Upper lobe of left lung (tissue), 6 donors: ENCODE data around the gene SYMPK. TPM values are rescaled to one million over a fixed set of nuclear protein-coding genes. Genes with fewer than 3 reads are reported as not detected.
"Not testable (repeated sequence)": the region's sequence is repeated elsewhere in the genome, so short reads cannot be mapped to it uniquely, and the experiment has no call there.

ENCODE experiments used
- ATAC-seq, 2 donors: fragments of 200-7000 bp; cut with Tn5 transposase; one replicate each; pipeline ENCODE4 v1.9.1; 2022; ENCODE audit warnings: mild to moderate bottlenecking in 2 of 2, moderate library complexity in 2 of 2; ENCODE audit not compliant: low FRiP score in 2 of 2
- DNase-seq, 2 donors: peaks; one replicate each; pipeline ENCODE4 v3.0.0-alpha.2; 2019 to 2020
- H3K27ac ChIP-seq, 4 donors: fragments of 200-600 bp; sonication (generic); one replicate each; pipeline ENCODE4 v1.5.1; 2016 to 2019
- H3K27me3 ChIP-seq, 4 donors: fragments of 200-600 bp; sonication (generic); one replicate each; pipeline ENCODE4 v1.5.1; 2017 to 2019
- H3K36me3 ChIP-seq, 4 donors: fragments of 200-600 bp; sonication (generic); one replicate each; pipeline ENCODE4 v1.5.1; 2016 to 2019
- H3K4me1 ChIP-seq, 4 donors: fragments of 200-600 bp; sonication (generic); one replicate each; pipeline ENCODE4 v1.5.1; 2018 to 2019
- H3K4me3 ChIP-seq, 4 donors: fragments of 200-600 bp; sonication (generic); one replicate each; pipeline ENCODE4 v1.5.1; 2017 to 2019; ENCODE audit warnings: mild to moderate bottlenecking in 2 of 4, moderate library complexity in 1 of 4
- H3K9me3 ChIP-seq, 4 donors: fragments of 200-600 bp; sonication (generic); one replicate each; pipeline ENCODE4 v1.5.1; 2018 to 2019
- CTCF ChIP-seq, 6 experiments: fragments of 450-650 bp in 4 of 6; fragments of 200-600 bp in 2 of 6; sonication (generic) in 2 of 6; IDR thresholded peaks; one replicate each; pipeline ENCODE4 v1.5.1; 2016 to 2019; ENCODE audit warnings: antibody characterized with exemption in 6 of 6
- EP300 ChIP-seq, 4 donors: sonication (generic); formaldehyde crosslinking; IDR thresholded peaks; one replicate each; pipeline ENCODE4 v1.5.1; 2017; ENCODE audit warnings: antibody characterized with exemption in 4 of 4, control low read depth in 2 of 4
- POLR2A ChIP-seq, 4 donors: fragments of 450-650 bp; IDR thresholded peaks; one replicate each; pipeline ENCODE4 v1.5.1; 2016 to 2017; ENCODE audit warnings: antibody characterized with exemption in 4 of 4, mild to moderate bottlenecking in 2 of 4
- POLR2AphosphoS5 ChIP-seq, 2 donors: sonication (generic); formaldehyde crosslinking; IDR thresholded peaks; one replicate each; pipeline ENCODE4 v1.5.1; 2017; ENCODE audit warnings: antibody characterized with exemption in 2 of 2
- WGBS, 2 donors: methylation state at CpG; one replicate each; pipeline ENCODE4 v1.1.5; 2017 to 2018; 5-methylcytosine and 5-hydroxymethylcytosine counted together
- total RNA-seq, 6 donors: library from RNA; depleted of rRNA in 4 of 6; stranded (reverse); fragments of >200 nt in 4 of 6; gene quantifications; one replicate each; pipeline versions ENCODE4 v1.1.0 to v1.2.1, GENCODE V29; 2016 to 2021
- donor health status: DM: no; HTN: no; CAD: no; lungs with moderate emphysema.
- donor health status: DM: no; HTN: yes; CAD: no; lungs with severe emphysema.

Gene SYMPK
- total RNA-seq, 6 donors from 2014 or later: 35.0 to 345 (median 76.0) TPM

GRCh38 chr19:45874620-45874966, 11.6 kb upstream of the SYMPK start:
- H3K4me3 ChIP-seq: no peak overlapping the region
- no peak overlapping the region for H3K27ac ChIP-seq
- peaks cover 0 to 4% (median 0%) of the 10 kb centered on the region in 4 donors for H3K27me3 ChIP-seq
- ATAC-seq: no peak
- no peak for TF ChIP-seq POLR2A (IDR thresholded peaks at IDR 0.05)
- no peak for TF ChIP-seq CTCF (IDR thresholded peaks at IDR 0.05)
- TF ChIP-seq EP300 (IDR thresholded peaks at IDR 0.05): no peak
- TF ChIP-seq POLR2AphosphoS5 (IDR thresholded peaks at IDR 0.05): no peak
- DNase-seq: no peak
- no peaks in the 10 kb centered on the region for H3K9me3 ChIP-seq
- H3K4me1 ChIP-seq: peaks cover 9 to 13% (median 11%) of the 10 kb centered on the region in 4 donors
- WGBS, 2 donors: 84 to 93% methylated on average over 7 of the region's 7 CpGs
- no peaks in the 10 kb centered on the region for H3K36me3 ChIP-seq

- Histone ChIP-seq H3K9me3 (no peaks in the 10 kb centered on the region), H3K27me3 (peaks cover 0 to 4% (median 0%) of the 10 kb centered on the region in 4 donors), H3K36me3 (no peaks in the 10 kb centered on the region), H3K4me3 (no peak overlapping the region), H3K27ac (no peak overlapping the region), H3K4me1 (peaks cover 9 to 13% (median 11%) of the 10 kb centered on the region in 4 donors)
- no peak for TF ChIP-seq EP300 (IDR thresholded peaks at IDR 0.05)
- no peak for TF ChIP-seq POLR2AphosphoS5 (IDR thresholded peaks at IDR 0.05)
- TF ChIP-seq CTCF (IDR thresholded peaks at IDR 0.05): no peak
- TF ChIP-seq POLR2A (IDR thresholded peaks at IDR 0.05): no peak
- no peak for DNase-seq
- no peak for ATAC-seq
- WGBS, 2 donors: 92% methylated on average over 6 to 7 of the region's 7 CpGs
Measured at GRCh38 chr19:45873219-45873772, 10.3 kb upstream of the SYMPK start.

GRCh38 chr19:45872095-45872919, 9.4 kb upstream of the SYMPK start:
- WGBS, 2 donors: 90 to 93% methylated on average over 27 to 34 of the region's 34 CpGs
- no peak for ATAC-seq

GRCh38 chr19:45870798-45871197, 7.9 kb upstream of the SYMPK start:
- Histone ChIP-seq H3K4me3 (no peak overlapping the region), H3K4me1 (no peaks in the 10 kb centered on the region), H3K27me3 (no peaks in the 10 kb centered on the region), H3K36me3 (no peaks in the 10 kb centered on the region), H3K9me3 (no peaks in the 10 kb centered on the region), H3K27ac (no peak overlapping the region)
- no peak for ATAC-seq
- TF ChIP-seq CTCF (IDR thresholded peaks at IDR 0.05) (no peak), POLR2A (IDR thresholded peaks at IDR 0.05) (no peak), EP300 (IDR thresholded peaks at IDR 0.05) (no peak), POLR2AphosphoS5 (IDR thresholded peaks at IDR 0.05) (no peak)
- no peak for DNase-seq
- 84 to 87% methylated on average over 5 of the region's 5 CpGs for WGBS, 2 donors

More at GRCh38 chr19:45872095-45872919, 9.4 kb upstream of the SYMPK start:
- Histone ChIP-seq H3K27me3 (peaks cover 0 to 4% (median 0%) of the 10 kb centered on the region in 4 donors), H3K4me3 (no peak overlapping the region), H3K27ac (no peak overlapping the region), H3K36me3 (no peaks in the 10 kb centered on the region), H3K9me3 (no peaks in the 10 kb centered on the region), H3K4me1 (peaks cover 9 to 13% (median 11%) of the 10 kb centered on the region in 4 donors)
- DNase-seq: peak in 1 of 2 donors; percentile 72
- no peak for TF ChIP-seq CTCF (IDR thresholded peaks at IDR 0.05)
- no peak for TF ChIP-seq POLR2AphosphoS5 (IDR thresholded peaks at IDR 0.05)
- no peak for TF ChIP-seq POLR2A (IDR thresholded peaks at IDR 0.05)
- no peak for TF ChIP-seq EP300 (IDR thresholded peaks at IDR 0.05)

GRCh38 chr19:45867241-45867640, 4.3 kb upstream of the SYMPK start:
- not testable (repeated sequence) for DNase-seq, H3K4me3 ChIP-seq, H3K9me3 ChIP-seq, ATAC-seq, H3K27ac ChIP-seq, H3K36me3 ChIP-seq
- Histone ChIP-seq H3K27me3 (peaks cover 0 to 11% (median 5%) of the 10 kb centered on the region in 4 donors), H3K4me1 (peaks cover 8 to 16% (median 12%) of the 10 kb centered on the region in 4 donors)
- WGBS, 2 donors: 78 to 83% methylated on average over 4 of the region's 4 CpGs
